HG03460 (cell line): Measurements from ENCODE around the gene CLEC18C.
"Not testable (repeated sequence)": the region's sequence is repeated elsewhere in the genome, so short reads cannot be mapped to it uniquely, and the experiment has no call there.

Experiments
- ATAC-seq: cut with Tn5 transposase; IDR thresholded peaks from one replicate; pipeline ENCODE4 v1.9.1; 2021; ENCODE audit not compliant: unreplicated experiment

The CLEC18C gene

DNA sequence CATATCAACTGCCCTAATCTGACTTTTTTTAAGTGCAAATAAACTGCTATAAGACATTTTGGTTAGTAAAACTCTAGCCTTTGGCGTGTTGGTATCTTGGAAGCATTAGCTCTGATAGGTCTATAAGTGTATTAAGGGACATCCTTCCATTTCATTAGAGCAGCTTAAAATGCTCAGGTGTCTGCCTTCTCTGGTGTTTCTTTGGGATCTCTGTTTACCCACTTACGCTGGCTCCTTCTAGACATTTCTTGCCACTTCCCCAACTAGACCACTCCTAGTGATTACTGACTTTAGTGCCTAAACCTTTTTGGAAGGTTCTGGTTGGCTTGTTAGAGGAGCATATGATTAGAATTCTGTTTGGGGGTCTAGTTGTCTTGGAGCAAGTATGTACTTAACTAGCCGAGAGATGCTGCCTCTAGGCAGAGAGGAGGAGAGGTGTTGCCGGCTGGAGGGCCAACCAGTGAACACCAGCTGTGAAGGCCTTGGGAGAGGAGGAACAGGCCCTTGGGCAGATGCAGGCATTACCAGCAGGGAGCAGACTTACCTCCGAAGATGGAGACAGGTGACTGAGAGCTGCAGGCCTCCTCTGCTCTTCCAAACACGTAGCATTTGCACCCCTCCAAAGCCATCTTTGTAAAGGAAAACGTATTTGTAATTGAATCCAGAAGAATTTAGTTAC, 15.2 kb upstream of the CLEC18C start:
- no peak for ATAC-seq

DNA sequence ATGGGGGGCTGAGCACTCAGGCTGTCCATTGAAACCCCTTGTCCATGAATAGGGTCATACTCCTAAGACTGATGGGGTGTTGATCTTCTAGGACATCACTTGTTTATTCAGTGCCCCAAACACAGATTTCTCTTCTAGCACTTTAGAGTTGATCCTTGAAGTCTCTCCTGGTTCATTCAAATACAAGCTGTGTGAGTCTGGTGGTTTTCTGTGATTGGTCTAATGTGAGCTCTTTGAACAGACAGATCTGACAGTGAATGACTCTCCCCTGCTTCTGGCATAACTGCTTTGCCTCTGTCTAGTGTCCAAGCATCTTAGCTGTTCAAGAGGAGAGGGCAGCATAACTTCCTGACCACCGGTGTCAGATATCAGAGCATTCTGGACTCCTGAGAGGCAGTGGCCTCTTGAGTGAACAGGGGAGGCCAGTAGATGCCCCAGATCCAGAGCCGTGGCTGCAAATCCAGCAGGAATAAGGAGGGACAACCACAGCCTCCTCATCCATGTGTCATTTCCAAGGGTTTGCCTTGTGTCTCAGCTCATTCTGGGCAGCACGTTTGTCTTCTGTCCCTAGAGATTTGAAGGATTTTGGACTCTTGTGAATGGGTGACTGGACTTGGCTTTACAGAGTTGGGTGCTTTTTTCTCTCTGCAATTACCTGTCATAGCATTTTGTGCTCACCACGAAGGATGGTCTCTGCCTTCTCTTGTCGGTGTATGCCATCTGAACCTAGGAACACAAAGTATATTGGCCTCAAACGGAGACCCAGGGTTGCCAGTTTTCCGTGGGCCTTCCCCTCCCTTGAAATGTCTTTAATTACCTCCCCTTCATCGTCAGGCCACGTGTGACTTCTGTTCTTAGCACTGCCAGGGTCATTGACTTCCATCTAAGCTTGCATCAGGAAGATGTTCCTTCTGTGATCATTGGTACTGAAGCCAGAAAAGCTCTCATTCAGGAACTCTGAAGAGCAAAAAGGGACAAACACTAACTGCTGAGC, 13.9 kb upstream of the CLEC18C start:
- no peak for ATAC-seq

DNA sequence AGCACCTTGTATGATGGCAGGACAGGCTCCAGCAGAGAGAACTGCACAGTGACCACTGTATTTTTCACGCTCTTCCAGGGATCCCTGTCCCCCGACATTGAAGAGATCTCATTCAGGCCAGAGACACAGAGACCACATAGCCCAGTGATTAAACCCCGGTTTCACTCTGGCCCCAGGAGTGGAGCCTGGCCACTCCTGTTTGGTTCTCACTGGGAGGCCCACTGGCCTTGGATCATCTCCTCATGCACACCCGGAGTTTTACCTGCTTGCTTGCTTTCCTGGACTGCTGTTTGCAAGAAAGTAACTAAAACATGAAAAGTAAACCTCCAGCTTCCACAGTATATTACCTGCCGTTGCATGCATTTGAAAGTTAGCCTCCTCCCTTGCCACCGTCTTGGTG, 13.2 kb upstream of the CLEC18C start:
- ATAC-seq, result no peak

DNA sequence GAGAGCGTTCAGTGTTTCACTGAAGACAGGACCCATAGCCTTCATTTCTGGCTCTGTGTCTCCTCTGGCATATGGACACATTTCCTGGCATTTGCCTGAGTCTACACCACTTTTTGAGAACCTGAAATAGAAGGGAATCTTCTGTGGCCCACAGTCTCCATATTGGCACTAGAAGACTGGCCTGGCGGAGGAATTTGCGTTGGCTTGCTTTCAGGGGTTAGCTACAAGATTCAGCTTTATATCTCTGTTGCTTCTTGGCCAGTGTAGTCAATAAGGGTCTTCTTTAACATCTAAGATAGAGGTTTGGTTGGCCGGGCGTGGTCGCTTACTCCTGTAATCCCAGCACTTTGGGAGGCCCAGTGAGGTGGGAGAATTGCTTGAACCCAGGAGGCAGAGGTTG, 12.8 kb upstream of the CLEC18C start:
- no peak for ATAC-seq

DNA sequence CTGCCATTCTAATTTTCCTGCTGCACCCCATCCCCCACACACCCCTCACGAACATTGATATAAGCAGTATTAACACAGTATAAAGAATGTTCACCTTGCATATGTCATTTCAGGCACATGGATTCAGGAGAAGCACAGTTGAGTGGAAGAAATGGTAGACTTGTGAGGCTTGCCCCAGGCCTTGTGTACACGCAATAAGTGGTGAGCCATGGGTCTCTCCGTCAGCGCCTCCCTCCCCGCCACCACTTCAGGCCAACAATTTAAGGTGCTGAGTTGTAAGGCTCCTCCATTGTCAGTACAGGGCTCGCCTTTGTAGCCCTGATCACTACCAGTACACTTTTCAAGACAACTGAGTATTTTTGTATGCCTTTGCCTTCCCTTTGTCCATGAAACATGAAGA, 12.2 kb upstream of the CLEC18C start:
- ATAC-seq, result no peak

DNA sequence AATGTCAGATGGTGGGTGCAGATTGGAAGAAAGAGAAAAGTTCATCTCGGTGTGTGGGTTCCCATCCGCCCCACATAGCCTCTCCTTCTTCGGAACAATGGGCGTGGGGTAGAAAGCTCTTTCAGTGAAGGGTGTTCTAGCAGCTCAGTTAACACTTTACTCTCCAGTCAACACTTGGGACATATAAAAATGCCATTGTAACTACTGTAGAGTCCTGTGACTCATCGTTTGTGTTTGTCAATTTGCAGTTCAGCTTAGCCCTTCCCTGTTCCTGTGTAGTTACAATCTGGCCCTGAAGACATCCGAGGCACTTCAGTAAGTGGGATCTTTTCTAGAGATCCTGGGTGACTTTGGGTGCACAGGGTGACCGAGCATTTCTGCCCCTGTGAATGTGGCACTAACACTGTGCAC, 11.5 kb upstream of the CLEC18C start:
- no peak for ATAC-seq

DNA sequence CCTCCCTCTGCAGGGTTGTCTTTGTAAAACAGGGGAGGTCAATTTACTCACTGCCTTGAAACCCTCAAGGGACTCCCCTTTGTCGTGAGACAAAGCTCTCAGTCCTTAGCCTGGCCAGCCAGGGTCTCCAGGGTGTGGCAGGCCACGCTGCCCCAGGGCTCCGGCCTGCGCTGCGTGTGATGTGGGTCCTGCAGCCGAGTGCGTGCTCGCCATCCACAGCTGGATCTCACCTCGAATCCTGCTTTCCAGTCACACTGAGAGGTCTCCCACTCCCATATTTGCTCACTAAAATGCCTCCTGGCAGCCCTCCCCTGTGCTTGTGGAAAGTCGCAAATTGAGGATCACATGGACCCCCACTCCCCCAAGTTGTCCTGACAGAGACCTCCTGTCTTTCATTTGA, 10.0 kb upstream of the CLEC18C start:
- ATAC-seq, result no peak

DNA sequence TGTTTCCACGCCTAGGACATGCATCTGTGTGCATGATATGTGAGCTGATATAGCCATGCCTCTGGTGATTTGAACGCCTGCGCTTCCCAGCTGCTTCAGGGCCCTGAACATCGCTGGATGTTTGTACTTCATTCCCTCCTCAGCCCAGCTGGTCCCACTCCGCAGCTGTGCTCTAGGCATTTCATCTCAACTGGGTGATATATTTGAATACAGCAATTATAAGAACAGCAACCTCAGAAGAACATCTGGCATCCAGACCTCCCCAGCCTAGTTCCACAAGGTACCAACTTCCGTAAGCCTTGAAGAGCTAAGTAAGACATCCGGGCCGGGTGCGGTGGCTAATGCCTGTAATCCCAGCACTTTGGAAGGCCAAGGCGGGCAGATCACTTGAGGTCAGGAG, 6.9 kb upstream of the CLEC18C start:
- ATAC-seq, result not testable (repeated sequence)

DNA sequence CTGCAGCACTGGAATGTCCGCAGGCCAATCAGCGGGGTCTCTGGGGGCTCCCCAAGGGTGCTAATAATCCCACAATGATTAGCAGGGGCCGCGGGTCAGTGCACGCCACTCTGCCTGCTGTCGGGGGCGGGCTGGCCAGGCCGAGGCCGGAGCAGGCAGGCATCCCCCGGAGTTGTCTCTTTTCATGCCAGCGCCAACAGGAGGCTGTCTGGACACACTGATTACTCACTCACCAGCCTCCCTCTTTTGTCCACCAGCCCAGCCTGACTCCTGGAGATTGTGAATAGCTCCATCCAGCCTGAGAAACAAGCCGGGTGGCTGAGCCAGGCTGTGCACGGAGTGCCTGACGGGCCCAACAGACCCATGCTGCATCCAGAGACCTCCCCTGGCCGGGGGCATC, 329 bp downstream of the CLEC18C start:
- ATAC-seq, result not testable (repeated sequence)

DNA sequence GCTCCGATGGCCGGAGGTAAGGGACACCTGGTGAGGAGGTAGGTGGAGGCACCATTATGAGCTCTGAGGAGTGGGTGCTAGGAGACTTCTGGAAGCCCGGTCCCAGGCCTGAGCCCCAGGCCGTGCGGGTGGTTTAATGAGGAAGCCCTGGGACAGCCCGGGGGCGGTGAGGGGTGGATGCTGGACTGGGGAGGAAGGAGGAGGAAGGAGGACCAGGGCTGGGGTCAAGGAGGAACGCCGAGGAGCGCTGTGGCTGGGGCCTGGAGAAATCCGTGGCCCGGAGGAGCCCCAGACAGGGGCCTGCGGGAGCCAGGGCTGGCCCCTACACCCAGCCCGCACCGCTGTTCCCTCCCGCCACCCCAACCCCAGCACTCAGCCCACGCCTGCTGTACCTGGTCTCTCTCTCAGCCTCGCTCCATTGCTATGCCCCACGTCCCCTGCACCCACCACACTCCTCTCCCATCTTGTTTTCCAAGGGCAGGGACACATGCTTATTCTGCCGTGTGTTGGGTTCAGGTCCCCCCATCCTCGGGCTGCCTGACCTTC, 873 bp downstream of the CLEC18C start:
- not testable (repeated sequence) for ATAC-seq

DNA sequence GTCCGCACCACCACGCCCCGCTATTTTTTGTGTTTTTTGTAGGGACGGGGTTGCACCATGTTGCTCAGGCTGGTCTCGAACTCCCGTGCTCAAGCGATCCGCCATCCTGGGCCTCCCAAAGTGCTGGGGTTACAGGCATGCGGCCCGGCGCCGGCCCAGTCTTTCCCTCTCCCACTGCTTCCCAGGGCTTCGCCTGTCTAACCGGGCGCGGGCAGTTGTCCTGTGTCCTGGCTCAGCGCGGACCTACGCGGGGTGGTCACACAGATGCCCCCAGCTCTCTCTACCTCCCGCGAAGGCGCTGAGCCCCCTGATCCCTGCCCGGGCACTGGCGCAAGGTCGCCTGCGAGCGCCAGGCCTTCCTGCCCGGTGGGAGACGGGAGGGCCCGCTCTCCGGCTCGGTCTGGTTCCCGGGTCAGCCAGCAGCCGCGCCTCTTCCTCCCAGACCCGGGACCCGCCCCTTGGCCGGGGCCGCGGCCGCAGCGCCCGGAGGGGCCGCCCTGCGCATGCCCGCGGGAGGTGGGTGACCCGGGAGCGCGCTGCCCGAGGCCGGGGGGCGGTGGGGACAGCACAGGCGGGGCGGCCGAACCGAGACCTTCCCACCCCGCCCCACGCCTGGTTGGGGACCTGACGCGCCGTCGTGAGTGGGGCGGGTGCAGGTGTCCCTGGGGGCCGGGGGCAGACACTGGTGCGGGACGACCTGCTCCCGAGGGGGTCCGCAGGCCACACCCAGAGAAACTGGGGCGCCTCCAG, 14.4 kb downstream of the CLEC18C start:
- peak; percentile 57 for ATAC-seq

DNA sequence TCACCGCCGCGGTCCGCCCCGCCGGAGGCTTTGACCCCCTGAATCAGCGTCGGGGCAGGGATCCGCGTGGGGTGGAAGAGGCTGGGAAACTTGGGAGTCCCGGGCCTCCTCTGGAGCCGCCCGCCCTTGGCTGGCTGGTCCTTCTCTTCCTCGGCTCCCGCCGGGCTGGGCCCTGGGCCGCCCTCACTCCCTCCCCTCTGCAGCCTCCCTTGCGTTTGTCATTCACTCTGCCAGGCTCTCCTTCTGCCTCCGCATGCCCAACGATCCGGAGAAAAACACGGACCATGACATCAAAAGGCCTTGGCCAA, 15.0 kb downstream of the CLEC18C start:
- not testable (repeated sequence) for ATAC-seq

DNA sequence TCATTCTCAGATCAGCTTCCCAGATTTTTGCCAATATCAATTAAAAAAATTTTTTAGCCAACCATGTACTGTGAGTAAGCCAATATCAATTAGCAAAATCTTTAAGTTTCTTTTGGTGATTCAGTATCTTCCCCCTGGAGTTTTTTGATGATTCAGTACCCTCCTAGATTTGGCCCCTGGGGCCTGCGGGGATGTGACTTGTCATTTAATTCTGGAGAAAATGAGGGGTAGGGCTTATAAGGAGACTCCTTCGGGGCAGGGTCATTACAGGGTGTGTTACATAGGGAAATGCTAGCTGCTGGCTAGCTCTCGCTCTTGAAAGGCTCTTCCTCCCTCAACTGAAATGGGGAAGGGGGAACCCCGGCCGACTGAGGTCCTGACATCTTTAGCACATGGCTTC, 17.0 kb downstream of the CLEC18C start:
- ATAC-seq, result not testable (repeated sequence)

DNA sequence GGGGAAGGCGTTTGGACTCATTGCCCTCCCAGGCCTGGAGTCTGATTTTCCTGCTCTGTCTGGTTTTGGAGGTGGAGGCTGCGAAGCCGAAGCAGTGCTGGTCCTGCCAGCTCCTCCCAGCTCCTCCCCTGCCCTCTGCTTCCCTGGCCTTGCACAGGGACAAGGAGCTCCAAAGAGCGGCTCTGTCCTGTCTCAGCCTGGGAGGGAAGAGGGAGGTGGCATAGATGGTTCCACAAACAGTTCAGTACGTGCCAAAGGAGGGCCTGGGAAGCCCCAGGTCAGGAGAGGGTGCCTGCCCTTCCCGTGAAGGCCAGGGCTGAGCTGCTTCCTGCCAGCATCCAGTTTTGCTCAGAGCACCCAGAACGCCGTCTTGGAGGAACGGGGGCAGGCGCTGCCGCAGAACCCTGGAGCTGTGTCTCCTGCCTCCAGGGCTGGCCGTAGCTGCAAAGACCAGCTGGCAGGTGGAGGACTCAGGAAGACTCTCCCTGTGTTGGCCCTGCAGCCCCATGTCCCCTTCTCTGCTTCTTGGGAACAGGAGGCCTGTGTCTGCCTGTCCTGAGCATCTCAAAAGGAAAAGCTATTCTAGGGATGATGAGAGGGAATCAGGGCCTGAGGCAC, 23.2 kb downstream of the CLEC18C start:
- ATAC-seq, result not testable (repeated sequence)

DNA sequence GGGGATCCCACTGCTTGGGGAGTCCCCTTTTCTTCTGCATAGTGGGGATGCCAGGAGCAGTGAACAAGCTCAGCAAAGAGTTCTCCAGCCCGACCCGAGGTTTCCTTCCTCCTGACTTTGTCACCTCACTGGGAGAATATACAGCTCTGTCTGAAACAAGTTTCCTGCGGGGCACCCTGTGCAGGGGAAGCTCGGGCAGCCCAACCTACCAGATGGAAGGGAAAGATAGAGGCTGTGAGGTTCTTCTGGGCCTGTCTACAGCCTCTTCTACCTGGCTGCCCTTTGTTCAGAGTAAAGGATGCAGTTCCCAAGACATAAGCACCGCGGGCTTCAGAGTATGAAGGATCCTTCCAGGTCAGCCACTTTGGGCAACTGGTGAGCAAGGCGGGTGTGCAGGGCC, 24.0 kb downstream of the CLEC18C start:
- not testable (repeated sequence) for ATAC-seq

DNA sequence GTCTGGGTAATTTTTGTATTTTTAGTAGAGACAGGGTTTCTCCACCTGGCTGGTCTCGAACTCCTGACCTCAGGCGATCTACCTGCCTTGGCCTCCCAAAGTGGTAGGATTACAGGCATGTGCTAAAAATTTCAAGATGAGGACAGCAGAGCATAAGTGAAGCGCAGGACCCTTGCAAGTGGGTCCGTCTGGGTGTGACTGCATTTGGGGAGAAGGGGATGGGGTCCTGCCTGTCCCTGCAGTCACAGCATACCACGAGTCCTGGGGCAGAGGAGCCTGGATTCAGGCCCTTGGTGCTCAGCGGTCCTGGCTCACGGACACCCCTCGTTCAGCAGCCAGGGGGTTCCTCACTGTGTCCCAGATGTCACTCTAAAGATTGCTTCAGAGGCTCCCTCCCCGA, 24.6 kb downstream of the CLEC18C start:
- ATAC-seq, result not testable (repeated sequence)

DNA sequence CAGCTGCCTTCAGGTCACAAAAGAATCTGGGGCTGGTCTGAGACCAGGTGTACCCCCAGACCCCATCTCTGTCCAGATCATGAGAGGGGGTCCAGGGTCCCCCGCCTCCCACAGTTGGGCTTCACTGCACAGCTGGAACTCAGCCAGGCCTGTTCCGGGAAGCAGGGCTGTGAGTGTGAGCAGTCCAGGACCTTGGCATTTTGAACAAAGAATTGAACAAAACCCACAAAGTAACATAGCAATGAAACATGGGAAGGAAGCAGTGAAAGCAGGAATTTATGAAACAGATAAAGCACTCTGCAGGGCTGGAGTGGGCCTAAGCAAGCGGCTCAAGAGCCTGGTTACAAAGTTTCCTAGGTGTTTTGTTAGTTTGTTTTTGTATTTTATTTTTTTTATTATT, 25.1 kb downstream of the CLEC18C start:
- not testable (repeated sequence) for ATAC-seq

DNA sequence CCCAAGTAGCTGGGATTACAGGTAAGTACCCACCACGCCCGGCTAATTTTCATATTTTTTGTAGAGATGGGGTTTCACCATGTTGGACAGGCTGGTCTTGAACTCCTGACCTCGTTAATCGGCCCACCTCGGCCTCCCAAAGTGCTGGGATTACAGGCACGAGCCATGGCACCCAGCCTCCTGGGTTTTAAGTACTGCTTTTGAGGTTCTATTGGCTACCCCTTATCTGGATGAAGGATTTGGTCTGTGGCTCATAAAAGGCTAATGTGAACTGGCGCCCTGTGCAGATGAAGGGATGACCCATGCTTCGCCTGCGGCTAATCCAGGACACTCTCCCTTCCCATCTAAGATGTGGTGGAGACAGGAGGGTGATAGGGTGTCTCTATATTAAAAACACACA, 25.6 kb downstream of the CLEC18C start:
- not testable (repeated sequence) for ATAC-seq

DNA sequence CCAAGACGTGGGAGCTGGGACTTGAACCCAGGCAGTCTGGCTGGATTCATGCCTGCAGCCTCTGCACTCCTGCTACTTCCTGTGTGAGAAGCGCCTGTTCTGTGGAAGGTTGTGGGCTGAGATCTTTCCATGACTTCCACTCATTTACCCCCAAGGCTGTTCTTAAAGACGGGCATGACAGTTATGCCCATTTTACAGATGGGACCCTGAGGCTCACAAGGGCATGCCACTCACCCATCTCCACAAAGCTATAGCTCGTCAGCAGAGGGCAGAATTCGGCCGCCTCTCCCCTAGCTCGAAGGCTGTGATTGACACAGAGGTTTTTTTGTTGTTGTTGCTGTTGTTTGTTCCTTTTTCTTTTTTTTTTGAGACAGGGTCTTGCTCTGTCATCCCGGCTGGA, 26.5 kb downstream of the CLEC18C start:
- not testable (repeated sequence) for ATAC-seq

DNA sequence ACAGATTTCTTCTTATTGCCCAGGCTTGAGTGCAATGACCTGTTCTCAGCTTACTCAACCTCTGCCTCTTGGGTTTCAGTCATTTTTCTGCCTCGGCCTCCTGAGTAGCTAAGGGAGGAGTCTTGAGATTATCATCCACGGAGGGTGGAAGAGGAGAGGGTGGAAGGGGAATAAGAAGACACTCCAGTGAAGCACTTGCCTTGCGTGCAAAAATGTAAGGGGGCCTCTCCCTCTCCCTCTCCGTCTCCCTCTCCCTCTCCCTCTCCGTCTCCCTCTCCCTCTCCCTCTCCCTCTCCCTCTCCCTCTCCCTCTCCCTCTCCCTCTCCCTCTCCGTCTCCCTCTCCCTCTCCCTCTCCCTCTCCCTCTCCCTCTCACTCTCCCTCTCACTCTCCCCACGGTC, 29.9 kb downstream of the CLEC18C start:
- ATAC-seq, result not testable (repeated sequence)

DNA sequence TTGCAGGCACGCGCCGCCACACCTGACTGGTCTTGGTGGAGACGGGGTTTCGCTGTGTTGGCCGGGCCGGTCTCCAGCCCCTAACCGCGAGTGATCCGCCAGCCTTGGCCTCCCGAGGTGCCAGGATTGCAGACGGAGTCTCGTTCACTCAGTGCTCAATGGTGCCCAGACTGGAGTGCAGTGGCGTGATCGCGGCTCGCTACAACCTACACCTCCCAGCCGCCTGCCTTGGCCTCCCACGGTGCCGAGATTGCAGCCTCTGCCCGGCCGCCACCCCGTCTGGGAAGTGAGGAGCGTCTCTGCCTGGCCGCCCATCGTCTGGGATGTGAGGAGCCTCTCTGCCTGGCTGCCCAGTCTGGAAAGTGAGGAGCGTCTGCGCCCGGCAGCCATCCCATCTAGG, 30.4 kb downstream of the CLEC18C start:
- ATAC-seq, result not testable (repeated sequence)
